GM19324 (cell line): ENCODE results near the gene FNDC3B.
"Not testable (repeated sequence)": the region's sequence is repeated elsewhere in the genome, so short reads cannot be mapped to it uniquely, and the experiment has no call there.

Experiments
- ATAC-seq: cut with Tn5 transposase; IDR thresholded peaks from one replicate; pipeline ENCODE4 v1.9.1; 2021; ENCODE audit warnings: mild to moderate bottlenecking, moderate library complexity; ENCODE audit not compliant: unreplicated experiment, low FRiP score

FNDC3B gene

GRCh38 chr3:172039436-172040077, at the start of gene FNDC3B:
Gene FNDC3B (plus strand): TSS chr3:172039578. CDS start chr3:172112480, 72,902 bp downstream.
- ATAC-seq, result peak; percentile 70

GRCh38 chr3:171990239-171990638, 49.1 kb upstream of the FNDC3B start:
- ATAC-seq, result not testable (repeated sequence)

GRCh38 chr3:171991166-171991565, 48.2 kb upstream of the FNDC3B start:
- no peak for ATAC-seq

- ATAC-seq, result no peak
Observed at GRCh38 chr3:171994646-171995428, 44.5 kb upstream of the FNDC3B start.

GRCh38 chr3:171995486-171995885, 43.9 kb upstream of the FNDC3B start:
- ATAC-seq, result no peak

- ATAC-seq, result no peak
Observed at GRCh38 chr3:171996178-171996817, 43.1 kb upstream of the FNDC3B start.

GRCh38 chr3:171998731-171999130, 40.6 kb upstream of the FNDC3B start:
- ATAC-seq, result not testable (repeated sequence)

- not testable (repeated sequence) for ATAC-seq
Observed at GRCh38 chr3:172001616-172002015, 37.8 kb upstream of the FNDC3B start.

- ATAC-seq, result no peak
Observed at GRCh38 chr3:172002512-172003078, 36.8 kb upstream of the FNDC3B start.

- ATAC-seq, result no peak
Observed at GRCh38 chr3:172003146-172003545, 36.2 kb upstream of the FNDC3B start.

GRCh38 chr3:172007065-172007370, 32.4 kb upstream of the FNDC3B start:
- no peak for ATAC-seq

- ATAC-seq, result no peak
Observed at GRCh38 chr3:172009803-172010202, 29.6 kb upstream of the FNDC3B start.

- no peak for ATAC-seq
Observed at GRCh38 chr3:172012775-172013174, 26.6 kb upstream of the FNDC3B start.

- no peak for ATAC-seq
Observed at GRCh38 chr3:172014145-172014544, 25.2 kb upstream of the FNDC3B start.

GRCh38 chr3:172018364-172018763, 21.0 kb upstream of the FNDC3B start:
- ATAC-seq, result no peak

GRCh38 chr3:172020763-172021162, 18.6 kb upstream of the FNDC3B start:
- no peak for ATAC-seq

- no peak for ATAC-seq
Observed at GRCh38 chr3:172021164-172021563, 18.2 kb upstream of the FNDC3B start.

GRCh38 chr3:172021859-172022258, 17.5 kb upstream of the FNDC3B start:
- ATAC-seq, result no peak

- no peak for ATAC-seq
Observed at GRCh38 chr3:172023915-172024314, 15.5 kb upstream of the FNDC3B start.

GRCh38 chr3:172024679-172025078, 14.7 kb upstream of the FNDC3B start:
- ATAC-seq, result no peak

GRCh38 chr3:172029425-172030098, 9.8 kb upstream of the FNDC3B start:
- no peak for ATAC-seq
